K562 (cell line): ENCODE measurements around the gene GADL1. TPM values are rescaled to one million over a fixed set of nuclear protein-coding genes. Genes with fewer than 3 reads are reported as not detected.

Experiments used
- CREBBP ChIP-seq: IDR thresholded peaks from one replicate; pipeline ENCODE4 v1.6.1; 2012; ENCODE audit warnings: low read depth, mild to moderate bottlenecking, control low read depth, inconsistent platforms, low read length
- PHF21A ChIP-seq: fragments of 450-650 bp; IDR thresholded peaks from 2 replicates; pipeline ENCODE4 v1.6.1; 2017; ENCODE audit warnings: low read depth, borderline replicate concordance
- SNRNP70 ChIP-seq: fragments of 200-400 bp; formaldehyde crosslinking; optimal IDR thresholded peaks from 2 replicates; pipeline ENCODE3; 2017; ENCODE audit warnings: low read depth, low read length
- SRF ChIP-seq, 2 experiments: fragments of 250-450, 450-650 bp in 1 of 2; sonication (Bioruptor Pico) in 1 of 2; sonication (generic) in 1 of 2; formaldehyde crosslinking; IDR thresholded peaks; 2 replicates each; pipeline versions ENCODE4 v1.5.0 to v1.5.1; 2020 to 2022; ENCODE audit warnings: mild to moderate bottlenecking in 1 of 2, missing genetic modification reagents in 1 of 2
- ZKSCAN8 ChIP-seq: fragments of 200-800 bp; sonication (Bioruptor generic); IDR thresholded peaks from 2 replicates; pipeline ENCODE4 v1.6.1; 2016; ENCODE audit warnings: missing genetic modification characterization, missing compliant biosample characterization
- ZNF707 ChIP-seq: fragments of 250-450 bp; sonication (Bioruptor Pico); conservative IDR thresholded peaks from 2 replicates; pipeline ENCODE4 v1.8.0; 2022; ENCODE audit warnings: inconsistent platforms, mild to moderate bottlenecking, moderate library complexity
- polyA plus RNA-seq, 8 experiments: library from polyadenylated mRNA; depleted of rRNA in 4 of 8; stranded (reverse) in 5 of 8; unstranded in 3 of 8; fragments of >200 nt; fragmentation: Nextera tagmentation in 2 of 8; fragmentation: Illumina TruSeq in 1 of 8; extraction: Ambion mirVana in 2 of 8; extraction: Trizol in 1 of 8; gene quantifications; 2 replicates each; pipeline versions ENCODE4 v1.2.1 to v1.2.3, GENCODE V29; 2011 to 2014; ENCODE audit warnings: inconsistent platforms in 1 of 8, missing spikeins in 1 of 8
- total RNA-seq, 7 experiments: library from RNA; depleted of rRNA in 6 of 7; stranded (reverse); fragments of >200 nt in 6 of 7; fragmentation: Illumina TruSeq in 2 of 7; extraction: Trizol in 2 of 7; gene quantifications; 2 replicates each; pipeline versions ENCODE4 v1.2.1 to v1.2.3, GENCODE V29; 2011 to 2021; ENCODE audit warnings: low replicate concordance in 1 of 7
- TF ChIP-seq, protein P1 (sequence below), 2 experiments: fragments of 450-650 bp; formaldehyde crosslinking in 1 of 2; IDR thresholded peaks; 2 replicates each; pipeline versions ENCODE4 v1.4.0 to v1.6.1; 2014 to 2020; ENCODE audit warnings: mild to moderate bottlenecking in 2 of 2, borderline replicate concordance in 1 of 2, low read depth in 1 of 2

Gene GADL1
- total and polyA plus RNA-seq, 9 of the 15 experiments (the other 6 are each of a cell fraction or from before 2014, with no cell fraction given), result 0.07 TPM; not detected in 8

DNA sequence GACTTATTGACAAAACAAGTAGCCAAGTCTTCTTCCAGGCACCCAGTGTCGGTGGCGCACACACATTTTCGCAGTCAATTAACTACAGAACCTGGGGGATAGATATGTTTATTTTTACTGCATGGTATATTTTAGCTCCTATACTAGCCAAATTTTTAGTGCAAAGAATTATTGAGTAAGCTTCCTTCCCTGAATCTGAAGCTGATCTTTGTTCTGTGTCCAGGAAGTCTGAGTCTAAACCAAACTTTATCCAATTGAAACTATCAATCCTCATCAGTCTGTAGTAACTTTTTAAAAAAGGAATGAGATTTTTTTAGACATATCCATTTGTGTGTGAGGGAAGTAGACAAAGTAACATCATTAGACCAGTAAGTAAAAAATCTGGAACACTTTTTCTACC is 133.1 kb downstream of the GADL1 start (continued):
- TF ChIP-seq, protein P1, sequence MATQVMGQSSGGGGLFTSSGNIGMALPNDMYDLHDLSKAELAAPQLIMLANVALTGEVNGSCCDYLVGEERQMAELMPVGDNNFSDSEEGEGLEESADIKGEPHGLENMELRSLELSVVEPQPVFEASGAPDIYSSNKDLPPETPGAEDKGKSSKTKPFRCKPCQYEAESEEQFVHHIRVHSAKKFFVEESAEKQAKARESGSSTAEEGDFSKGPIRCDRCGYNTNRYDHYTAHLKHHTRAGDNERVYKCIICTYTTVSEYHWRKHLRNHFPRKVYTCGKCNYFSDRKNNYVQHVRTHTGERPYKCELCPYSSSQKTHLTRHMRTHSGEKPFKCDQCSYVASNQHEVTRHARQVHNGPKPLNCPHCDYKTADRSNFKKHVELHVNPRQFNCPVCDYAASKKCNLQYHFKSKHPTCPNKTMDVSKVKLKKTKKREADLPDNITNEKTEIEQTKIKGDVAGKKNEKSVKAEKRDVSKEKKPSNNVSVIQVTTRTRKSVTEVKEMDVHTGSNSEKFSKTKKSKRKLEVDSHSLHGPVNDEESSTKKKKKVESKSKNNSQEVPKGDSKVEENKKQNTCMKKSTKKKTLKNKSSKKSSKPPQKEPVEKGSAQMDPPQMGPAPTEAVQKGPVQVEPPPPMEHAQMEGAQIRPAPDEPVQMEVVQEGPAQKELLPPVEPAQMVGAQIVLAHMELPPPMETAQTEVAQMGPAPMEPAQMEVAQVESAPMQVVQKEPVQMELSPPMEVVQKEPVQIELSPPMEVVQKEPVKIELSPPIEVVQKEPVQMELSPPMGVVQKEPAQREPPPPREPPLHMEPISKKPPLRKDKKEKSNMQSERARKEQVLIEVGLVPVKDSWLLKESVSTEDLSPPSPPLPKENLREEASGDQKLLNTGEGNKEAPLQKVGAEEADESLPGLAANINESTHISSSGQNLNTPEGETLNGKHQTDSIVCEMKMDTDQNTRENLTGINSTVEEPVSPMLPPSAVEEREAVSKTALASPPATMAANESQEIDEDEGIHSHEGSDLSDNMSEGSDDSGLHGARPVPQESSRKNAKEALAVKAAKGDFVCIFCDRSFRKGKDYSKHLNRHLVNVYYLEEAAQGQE (IDR thresholded peaks at IDR 0.05; ENCODE audit: borderline replicate concordance), result no peak
- TF ChIP-seq, protein P1 (CRISPR knock-in tag; IDR thresholded peaks at IDR 0.05; ENCODE audit: low read depth), result no peak
- no peak for TF ChIP-seq SNRNP70
- no peak for TF ChIP-seq ZNF707
- no peak for TF ChIP-seq PHF21A
- no peak for TF ChIP-seq CREBBP
- no peak for TF ChIP-seq SRF (CRISPR knock-in tag; IDR thresholded peaks at IDR 0.05)
- no peak for TF ChIP-seq ZKSCAN8 (CRISPR knock-in tag)
